ENCODE data around the gene RBM6.
"Not testable (repeated sequence)": the region's sequence is repeated elsewhere in the genome, so short reads cannot be mapped to it uniquely, and the experiment has no call there.

Gene RBM6, protein sequence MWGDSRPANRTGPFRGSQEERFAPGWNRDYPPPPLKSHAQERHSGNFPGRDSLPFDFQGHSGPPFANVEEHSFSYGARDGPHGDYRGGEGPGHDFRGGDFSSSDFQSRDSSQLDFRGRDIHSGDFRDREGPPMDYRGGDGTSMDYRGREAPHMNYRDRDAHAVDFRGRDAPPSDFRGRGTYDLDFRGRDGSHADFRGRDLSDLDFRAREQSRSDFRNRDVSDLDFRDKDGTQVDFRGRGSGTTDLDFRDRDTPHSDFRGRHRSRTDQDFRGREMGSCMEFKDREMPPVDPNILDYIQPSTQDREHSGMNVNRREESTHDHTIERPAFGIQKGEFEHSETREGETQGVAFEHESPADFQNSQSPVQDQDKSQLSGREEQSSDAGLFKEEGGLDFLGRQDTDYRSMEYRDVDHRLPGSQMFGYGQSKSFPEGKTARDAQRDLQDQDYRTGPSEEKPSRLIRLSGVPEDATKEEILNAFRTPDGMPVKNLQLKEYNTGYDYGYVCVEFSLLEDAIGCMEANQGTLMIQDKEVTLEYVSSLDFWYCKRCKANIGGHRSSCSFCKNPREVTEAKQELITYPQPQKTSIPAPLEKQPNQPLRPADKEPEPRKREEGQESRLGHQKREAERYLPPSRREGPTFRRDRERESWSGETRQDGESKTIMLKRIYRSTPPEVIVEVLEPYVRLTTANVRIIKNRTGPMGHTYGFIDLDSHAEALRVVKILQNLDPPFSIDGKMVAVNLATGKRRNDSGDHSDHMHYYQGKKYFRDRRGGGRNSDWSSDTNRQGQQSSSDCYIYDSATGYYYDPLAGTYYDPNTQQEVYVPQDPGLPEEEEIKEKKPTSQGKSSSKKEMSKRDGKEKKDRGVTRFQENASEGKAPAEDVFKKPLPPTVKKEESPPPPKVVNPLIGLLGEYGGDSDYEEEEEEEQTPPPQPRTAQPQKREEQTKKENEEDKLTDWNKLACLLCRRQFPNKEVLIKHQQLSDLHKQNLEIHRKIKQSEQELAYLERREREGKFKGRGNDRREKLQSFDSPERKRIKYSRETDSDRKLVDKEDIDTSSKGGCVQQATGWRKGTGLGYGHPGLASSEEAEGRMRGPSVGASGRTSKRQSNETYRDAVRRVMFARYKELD

DNA sequence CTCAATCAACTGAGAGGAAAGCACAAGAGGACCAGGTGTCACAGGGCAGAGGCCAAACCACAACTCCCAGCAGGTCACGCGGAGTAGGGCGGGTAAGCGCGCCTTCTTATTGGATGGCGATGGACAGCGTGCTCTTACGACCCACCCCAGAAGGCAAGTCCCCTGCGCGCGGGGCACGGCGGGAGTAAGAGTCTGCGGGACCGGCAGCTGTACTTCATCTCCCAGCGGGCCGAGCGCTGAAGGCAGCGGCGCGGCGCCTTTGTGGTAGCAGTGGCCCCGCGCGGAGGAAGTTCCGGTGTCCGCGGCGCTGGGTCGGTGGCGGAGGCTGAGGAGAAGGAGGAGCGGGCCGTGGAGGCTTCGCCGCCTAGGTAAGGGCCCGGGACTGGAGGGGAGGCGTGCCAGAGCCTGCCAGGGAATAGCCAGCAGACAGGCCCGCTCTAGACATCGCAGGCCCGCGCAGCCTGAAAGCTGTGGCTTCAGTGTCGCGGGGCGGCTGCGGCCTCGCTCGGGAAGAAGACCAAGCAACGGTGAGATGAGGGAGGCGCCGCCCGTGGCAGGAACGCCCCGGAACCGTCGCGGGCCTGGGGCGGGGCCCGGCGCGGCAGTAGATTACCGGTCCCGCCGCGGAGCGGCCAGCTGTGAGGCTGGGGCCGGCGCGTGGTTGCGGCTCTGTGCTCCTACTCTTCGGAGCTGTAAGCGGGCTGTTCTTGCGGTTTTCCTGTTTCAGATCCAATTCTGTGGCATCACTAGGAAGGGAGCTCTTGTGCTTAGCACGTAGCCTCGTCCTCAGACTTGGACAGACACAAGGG lies at the start of gene RBM6:
RBM6 (plus strand) TSS at position 293 of the 809 bp plus-strand sequence. CDS start 22,492 bp downstream, outside the sequence.
- peak; percentile 81 to 86 (median 84) for DNase-seq (ENCODE audit: low read depth in 3 of 3, low spot score in 1 of 3)

DNA sequence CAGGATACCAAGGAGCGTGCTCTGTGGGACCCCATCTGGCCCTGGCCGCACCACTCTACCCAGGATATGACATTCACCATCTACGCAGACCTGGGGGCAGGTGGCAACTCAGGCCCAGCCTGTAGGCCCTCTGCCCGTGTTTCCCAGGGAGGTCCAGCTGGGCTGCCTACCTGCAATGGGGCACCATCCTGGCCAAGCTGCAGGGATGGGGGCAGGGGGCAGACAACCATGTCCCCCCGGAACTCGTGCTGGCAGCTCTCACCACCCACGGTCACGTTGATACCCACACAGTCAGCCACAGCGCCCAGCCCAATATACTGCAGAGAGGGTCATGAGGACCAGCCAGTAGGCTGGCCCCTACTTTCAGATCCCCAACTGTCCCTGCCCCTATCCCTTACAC lies 44.2 kb upstream of the RBM6 start:
- no peak for DNase-seq (ENCODE audit: low read depth in 3 of 3, low spot score in 1 of 3)

- no peak for DNase-seq (ENCODE audit: low read depth in 3 of 3, low spot score in 1 of 3)
Observed at GRCh38 chr3:49896345-49896744, 43.6 kb upstream of the RBM6 start.

DNA sequence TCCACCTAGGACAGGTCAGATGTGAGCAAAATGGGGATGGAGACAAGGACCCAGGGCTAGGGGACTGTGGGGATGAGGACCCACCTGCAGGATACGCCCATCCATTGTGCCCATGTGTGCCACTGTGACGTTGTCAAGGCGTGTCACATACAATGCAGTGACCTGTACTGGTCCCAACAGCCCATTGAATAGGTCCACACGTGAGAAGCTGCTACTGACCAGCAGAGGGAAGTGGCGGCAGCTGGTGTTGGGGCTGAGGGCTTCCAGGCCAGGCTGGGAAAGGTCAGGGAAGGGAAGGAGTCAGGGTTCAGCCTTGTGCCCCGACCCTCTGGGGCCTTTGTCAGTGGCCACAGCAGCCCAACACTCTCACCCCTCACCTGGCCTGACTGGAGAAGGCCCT lies 41.0 kb upstream of the RBM6 start:
- no peak for DNase-seq (ENCODE audit: low read depth in 3 of 3, low spot score in 1 of 3)

DNA sequence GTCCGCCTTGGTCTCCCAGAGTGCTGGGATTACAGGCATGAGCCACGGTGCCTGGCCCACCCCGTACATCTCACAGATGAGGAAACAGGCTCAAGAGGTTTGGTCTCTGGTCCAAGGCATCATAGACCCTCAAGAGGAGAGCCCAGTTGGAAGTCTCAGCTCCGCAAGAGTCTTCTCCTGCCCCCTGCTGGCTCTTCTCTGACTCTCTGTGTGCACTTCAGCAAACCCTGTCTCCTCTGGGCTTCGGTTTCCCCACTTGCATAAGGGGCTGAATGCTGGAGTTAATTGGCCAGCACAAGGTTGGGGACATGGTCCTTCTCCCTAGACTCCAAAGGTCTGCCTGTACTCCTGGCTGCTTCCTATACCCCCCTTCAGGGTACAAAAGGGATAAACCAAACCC lies 40.1 kb upstream of the RBM6 start:
- DNase-seq (ENCODE audit: low read depth in 3 of 3, low spot score in 1 of 3) = no peak

- no peak for DNase-seq (ENCODE audit: low read depth in 3 of 3, low spot score in 1 of 3)
Observed at GRCh38 chr3:49900491-49901153, 39.3 kb upstream of the RBM6 start.

DNA sequence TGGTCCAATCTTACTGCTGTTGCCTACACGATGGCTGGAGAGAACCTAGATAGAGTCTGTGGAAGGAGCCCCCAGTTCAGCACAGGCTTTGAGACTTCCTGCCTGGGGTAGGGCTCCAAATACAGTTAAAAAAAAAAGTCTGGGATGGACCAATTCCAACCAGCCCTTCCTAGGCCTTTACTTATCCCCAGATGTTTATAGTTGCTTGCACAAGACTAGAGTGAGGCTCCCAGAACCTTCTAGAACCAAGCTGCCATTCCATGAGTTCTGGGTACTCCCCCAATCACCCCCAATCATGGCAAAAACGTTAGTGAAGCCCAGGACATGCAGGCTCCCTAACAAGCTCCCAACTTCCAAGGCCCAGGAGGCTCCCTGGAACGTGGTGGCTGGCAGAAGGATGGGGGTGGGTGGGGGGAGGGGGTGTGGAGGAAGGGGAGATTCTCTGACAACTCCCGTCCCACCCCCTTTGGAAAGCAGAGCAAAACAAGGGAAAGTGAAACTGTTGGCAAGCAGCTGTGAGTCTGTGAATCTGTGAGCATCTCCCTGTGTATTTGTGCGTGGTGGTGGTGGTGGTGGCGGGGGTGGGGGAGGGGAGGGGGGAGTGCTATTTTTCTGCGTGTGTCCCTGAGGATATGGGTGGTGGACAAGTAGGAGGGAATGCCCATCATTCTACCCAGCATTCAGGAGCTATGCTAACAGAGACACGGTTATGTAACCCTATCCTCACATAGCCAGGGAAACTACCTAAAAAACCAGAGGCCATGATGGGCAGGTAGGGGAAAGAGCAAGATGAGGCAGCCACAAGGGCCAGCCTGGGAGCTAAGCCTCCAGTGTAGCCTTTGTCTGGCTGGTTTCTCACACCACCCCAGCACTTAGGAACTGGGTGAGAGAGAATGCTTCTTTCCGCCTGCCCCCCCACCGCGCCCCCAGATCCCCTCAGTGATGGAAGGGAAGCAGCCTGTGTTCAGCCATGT lies 38.3 kb upstream of the RBM6 start:
- DNase-seq (ENCODE audit: low read depth in 3 of 3, low spot score in 1 of 3) = no peak

- no peak for DNase-seq (ENCODE audit: low read depth in 3 of 3, low spot score in 1 of 3)
Observed at GRCh38 chr3:49902511-49903345, 37.2 kb upstream of the RBM6 start.

DNA sequence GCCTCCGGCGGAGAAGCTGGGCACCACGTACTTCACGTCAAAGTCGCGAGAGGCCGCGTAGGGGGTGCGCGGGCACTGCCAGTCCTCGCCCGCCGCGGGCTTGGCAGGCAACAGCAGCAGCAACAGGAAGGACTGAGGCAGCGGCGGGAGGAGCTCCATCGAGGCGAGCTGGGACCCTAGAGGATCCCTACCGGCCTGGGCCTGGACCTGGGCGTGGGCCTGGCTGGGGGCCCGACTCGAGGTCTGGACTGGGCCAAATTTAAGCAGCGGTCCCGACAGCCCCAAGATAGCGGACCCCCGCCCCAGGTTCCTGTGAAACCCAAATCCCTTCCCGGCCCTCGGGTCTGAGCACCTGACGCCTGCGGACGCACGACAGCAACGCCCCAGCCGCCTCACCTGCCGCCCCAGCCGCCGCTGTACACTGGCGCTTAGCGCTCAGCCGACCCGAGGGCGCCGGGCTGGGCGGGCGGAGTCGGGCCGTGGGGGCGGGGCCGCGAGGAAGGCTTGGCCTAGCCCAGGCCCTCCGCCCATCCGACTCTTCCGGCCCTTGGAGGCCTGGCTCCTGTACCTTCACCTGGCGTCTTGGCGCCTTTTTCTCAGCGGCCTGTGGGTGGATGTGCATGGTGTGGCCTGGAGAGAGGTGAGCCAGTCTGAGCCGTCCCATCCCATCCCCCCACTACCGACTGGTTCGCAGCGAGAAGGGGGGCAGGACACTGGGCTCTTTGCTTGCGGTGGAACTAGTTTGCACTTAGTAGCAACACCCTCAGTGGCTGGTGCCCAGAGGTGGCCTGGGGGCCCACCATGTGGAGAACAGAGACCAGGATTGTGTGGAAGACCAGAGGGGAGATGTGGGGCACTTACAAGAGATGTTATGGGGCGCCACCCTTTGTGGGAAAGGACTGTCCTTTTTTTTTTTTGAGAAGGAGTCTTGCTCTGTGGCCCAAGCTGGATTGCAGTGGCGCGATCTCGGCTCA lies 36.2 kb upstream of the RBM6 start, which contains the start of gene MST1R:
MST1R (minus strand) TSS at position 423 of the 974 bp plus-strand sequence; CDS start at position 159, 264 bp downstream.
- DNase-seq (ENCODE audit: low read depth in 3 of 3, low spot score in 1 of 3) = peak; percentile 35 to 74 (median 64)

DNA sequence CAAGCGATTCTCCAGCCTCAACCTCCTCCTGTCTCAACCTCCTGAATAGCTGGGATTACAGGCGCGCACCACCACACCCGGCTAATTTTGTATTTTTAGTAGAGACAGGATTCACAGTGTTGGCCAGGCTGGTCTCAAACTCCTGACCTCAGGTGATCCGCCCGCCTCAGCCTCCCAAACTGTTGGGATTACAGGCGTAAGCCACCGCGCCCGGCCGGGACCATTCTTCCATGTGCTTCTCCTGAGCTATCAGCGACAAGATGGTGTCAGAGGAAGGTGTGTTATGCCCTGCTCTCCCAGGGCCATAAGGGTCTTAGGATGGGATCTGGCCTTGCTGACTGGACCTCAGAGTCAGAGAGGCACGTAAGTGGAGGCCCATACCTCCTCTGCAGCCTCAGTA lies 35.5 kb upstream of the RBM6 start:
- not testable (repeated sequence) for DNase-seq (ENCODE audit: low read depth in 3 of 3, low spot score in 1 of 3)

- peak in 1 of 3 donors; percentile 33 for DNase-seq (ENCODE audit: low read depth in 3 of 3, low spot score in 1 of 3)
Observed at GRCh38 chr3:49906073-49906743, 33.7 kb upstream of the RBM6 start.

- DNase-seq (ENCODE audit: low read depth in 3 of 3, low spot score in 1 of 3) = no peak
Observed at GRCh38 chr3:49908373-49909199, 31.4 kb upstream of the RBM6 start.

DNA sequence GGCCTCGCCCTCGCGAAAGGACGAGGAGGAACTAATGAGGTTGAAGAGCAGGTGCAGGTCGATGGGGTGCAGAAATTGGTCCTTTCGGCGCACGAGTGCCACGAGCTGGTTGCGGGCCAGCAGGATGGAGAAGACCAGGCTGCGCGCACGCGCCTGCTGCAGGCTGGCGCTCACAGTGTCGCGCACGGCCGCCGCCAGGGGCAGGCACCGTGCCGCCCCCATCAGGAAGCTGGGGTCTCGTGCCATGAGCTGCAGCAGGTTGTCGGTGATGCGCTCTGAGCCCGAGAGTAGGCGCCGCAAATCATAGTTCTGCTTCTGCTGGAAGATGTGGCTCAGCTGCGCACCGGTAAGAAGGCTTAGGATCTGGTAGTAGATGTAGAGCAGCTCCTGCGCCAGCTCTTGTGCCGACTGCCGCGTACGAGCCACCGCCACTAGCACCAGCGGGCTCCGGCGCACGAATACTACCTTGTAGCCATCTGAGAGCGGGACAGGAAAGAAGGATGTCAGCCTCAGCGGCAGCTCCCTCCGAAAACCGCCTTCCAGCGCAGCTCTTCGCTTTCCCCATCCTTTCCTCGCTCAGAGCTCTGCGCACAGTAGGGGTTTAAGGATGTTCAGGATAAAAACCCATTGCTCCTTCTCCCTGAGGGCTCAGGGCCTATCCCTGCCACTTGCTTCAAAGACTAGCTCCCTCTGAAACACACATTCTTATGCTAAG lies 29.4 kb upstream of the RBM6 start:
- no peak for DNase-seq (ENCODE audit: low read depth in 3 of 3, low spot score in 1 of 3)

- no peak for DNase-seq (ENCODE audit: low read depth in 3 of 3, low spot score in 1 of 3)
Observed at GRCh38 chr3:49911124-49911420, 28.9 kb upstream of the RBM6 start.

- DNase-seq (ENCODE audit: low read depth in 3 of 3, low spot score in 1 of 3) = no peak
Observed at GRCh38 chr3:49911611-49912010, 28.3 kb upstream of the RBM6 start.
